Effector memory CD4-positive, alpha-beta T cell (primary cell): ENCODE data around the gene SPTLC1.

Experiments
- DNase-seq, 3 donors: peaks; one replicate each; pipeline ENCODE4 v3.0.0-alpha.2; 2020
- H3K27ac ChIP-seq: 2 replicates; pipeline ENCODE4 v1.7.0; 2013; ENCODE audit warnings: mild to moderate bottlenecking, low read length, moderate library complexity; ENCODE audit not compliant: insufficient read depth, poor library complexity, severe bottlenecking
- H3K27me3 ChIP-seq: replicated peaks from 2 replicates; pipeline ENCODE4 v1.7.0; 2013; ENCODE audit warnings: mild to moderate bottlenecking, low read length; ENCODE audit not compliant: insufficient read depth, control insufficient read depth, poor library complexity, severe bottlenecking
- H3K36me3 ChIP-seq: 2 replicates; pipeline ENCODE4 v1.7.0; 2013; ENCODE audit warnings: mild to moderate bottlenecking, low read length, moderate library complexity; ENCODE audit not compliant: control insufficient read depth, insufficient read depth
- H3K4me1 ChIP-seq: 2 replicates; pipeline ENCODE4 v1.7.0; 2013; ENCODE audit warnings: low read length, mild to moderate bottlenecking; ENCODE audit not compliant: control insufficient read depth, insufficient read depth, poor library complexity, severe bottlenecking
- H3K4me3 ChIP-seq: 2 replicates; pipeline ENCODE4 v1.7.0; 2013; ENCODE audit warnings: low read length, low read depth, mild to moderate bottlenecking; ENCODE audit not compliant: insufficient read depth, poor library complexity, severe bottlenecking
- H3K9me3 ChIP-seq: 2 replicates; pipeline ENCODE4 v1.7.0; 2013; ENCODE audit warnings: mild to moderate bottlenecking, low read length, moderate library complexity; ENCODE audit not compliant: control insufficient read depth

Gene SPTLC1

DNA sequence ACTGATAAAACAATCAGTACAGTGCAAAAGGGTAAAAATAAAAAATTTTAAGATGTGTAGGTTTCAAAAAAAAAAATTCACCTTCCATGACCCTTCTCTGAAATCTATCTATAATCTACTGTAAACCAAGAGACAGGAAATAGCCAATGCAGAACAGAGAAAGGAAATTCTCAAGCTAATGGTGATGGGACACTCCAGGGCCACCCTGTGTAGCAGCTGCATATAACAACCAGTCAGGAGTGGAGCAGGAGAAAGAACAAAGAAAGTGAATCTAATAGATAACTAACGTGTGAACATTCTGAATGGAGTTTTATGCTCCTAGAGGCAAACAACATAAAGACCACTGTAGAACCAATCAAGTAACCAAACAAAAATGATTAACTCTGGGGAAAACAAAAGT lies 16.6 kb downstream of the SPTLC1 start:
- H3K36me3 ChIP-seq, result no peaks in the 10 kb centered on the region
- no peaks in the 10 kb centered on the region for H3K9me3 ChIP-seq
- H3K27ac ChIP-seq, result no peak overlapping the region
- no peak overlapping the region for H3K4me3 ChIP-seq
- no peaks in the 10 kb centered on the region for H3K4me1 ChIP-seq
- H3K27me3 ChIP-seq, result no peaks in the 10 kb centered on the region
- DNase-seq, result no peak

DNA sequence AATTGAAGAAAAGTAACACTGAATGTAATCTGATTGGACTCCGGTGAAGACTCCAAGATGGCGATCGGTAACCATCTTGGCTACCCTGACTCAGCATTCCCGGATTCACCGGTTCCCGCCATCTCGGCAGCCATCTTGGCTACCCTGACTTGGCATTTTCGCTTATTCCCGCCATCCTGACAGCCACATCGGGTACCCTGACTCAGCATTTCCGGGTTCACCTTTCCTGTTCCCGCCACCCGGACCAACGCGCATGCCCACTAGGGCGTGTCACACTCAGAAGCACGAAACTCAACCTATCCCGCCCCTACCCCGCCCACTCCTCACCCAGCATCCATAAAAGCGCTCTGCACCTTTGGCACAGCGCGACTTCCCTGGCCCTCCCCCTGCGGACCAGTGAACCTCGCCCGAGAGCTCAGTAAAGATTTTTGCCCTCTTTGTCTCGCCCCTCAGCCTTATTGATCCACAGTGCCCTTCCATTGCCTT lies 17.2 kb downstream of the SPTLC1 start:
- H3K4me3 ChIP-seq, result no peak overlapping the region
- peak; percentile 4 to 63 (median 26) for DNase-seq
- H3K36me3 ChIP-seq, result no peaks in the 10 kb centered on the region
- no peaks in the 10 kb centered on the region for H3K27me3 ChIP-seq
- H3K27ac ChIP-seq, result no peak overlapping the region
- H3K9me3 ChIP-seq, result no peaks in the 10 kb centered on the region
- H3K4me1 ChIP-seq, result no peaks in the 10 kb centered on the region

DNA sequence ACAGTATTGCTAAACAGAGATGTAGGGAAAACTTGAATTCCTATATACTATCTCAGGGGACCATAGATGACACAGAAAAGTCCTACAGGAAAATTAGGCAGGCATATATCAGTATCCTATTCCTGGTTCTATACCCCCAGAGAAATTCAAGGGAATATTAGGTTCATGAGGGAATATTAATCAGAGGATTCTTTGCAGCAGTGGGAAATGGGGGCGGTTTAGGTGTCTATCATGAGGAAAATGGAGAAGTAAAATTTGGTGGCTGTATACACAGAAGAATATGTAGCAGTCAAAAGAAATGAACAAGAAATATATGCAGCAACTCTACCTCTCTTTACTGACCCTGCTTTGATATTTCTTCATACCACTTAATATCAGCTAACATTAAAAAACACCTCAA lies 20.0 kb downstream of the SPTLC1 start:
- Histone ChIP-seq H3K27ac (no peak overlapping the region), H3K4me1 (no peaks in the 10 kb centered on the region), H3K9me3 (no peaks in the 10 kb centered on the region), H3K36me3 (no peaks in the 10 kb centered on the region), H3K4me3 (no peak overlapping the region), H3K27me3 (no peaks in the 10 kb centered on the region)
- DNase-seq, result no peak

DNA sequence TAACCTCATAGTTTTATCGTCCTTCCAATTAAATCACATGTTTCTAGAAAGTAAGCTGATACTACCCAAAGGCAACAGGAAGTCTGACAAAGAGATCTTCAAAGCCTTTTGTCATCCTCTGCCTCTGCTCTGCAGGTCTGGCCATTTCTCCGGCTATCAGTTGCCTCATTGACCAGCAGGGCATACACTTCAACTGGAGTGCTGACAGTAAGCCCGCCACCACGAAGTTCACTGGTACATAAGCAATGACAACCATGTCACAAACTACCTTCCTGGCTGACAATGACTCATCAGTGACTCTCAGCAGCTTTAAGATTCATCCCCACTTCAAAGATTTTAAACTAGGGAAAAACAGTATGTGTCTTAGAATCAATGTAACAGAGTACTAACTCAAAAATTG lies 20.6 kb downstream of the SPTLC1 start:
- Histone ChIP-seq H3K9me3 (no peaks in the 10 kb centered on the region), H3K4me3 (no peak overlapping the region), H3K4me1 (no peaks in the 10 kb centered on the region), H3K27me3 (no peaks in the 10 kb centered on the region), H3K36me3 (no peaks in the 10 kb centered on the region), H3K27ac (no peak overlapping the region)
- DNase-seq, result no peak

DNA sequence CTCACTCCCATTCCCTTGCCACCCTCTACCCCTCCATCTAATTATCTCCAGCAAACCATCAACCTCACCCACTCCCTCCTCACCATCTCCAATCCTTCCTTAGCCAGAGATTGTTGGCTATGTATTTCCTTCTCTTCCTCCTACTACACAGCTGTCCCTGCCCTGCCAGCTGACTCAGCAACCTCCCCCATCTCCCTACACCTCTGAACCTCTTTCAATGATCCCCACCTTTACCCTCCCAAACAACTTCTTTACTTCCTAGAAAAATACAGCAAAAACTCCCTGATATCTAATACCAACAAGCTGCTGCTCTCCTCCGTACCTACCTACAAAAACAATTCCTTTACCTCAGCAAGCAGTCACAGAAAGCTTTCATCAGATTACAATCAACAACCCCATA lies 37.3 kb downstream of the SPTLC1 start:
- Histone ChIP-seq H3K27me3 (no peaks in the 10 kb centered on the region), H3K36me3 (peaks cover 29% of the 10 kb centered on the region), H3K9me3 (no peaks in the 10 kb centered on the region), H3K4me1 (no peaks in the 10 kb centered on the region), H3K4me3 (no peak overlapping the region), H3K27ac (no peak overlapping the region)
- no peak for DNase-seq

DNA sequence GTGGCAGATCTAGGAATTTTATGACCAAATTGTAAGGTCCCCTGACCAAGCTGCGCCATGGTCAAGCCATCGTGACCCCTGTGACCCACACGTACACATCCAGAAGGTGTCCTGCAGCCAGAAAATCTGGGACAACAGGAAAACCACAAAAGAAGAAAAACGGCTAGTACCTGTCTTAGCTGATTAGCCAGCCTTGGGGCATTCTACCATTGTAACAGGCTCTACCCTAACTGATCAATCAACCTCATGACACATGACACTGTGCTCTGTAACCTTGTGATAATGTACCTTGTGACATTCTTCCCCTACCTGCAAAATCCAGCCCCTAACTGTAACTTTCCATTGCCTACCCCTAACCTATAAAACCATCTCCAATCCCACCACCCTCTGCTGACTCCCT lies 43.6 kb downstream of the SPTLC1 start:
- peaks cover 29% of the 10 kb centered on the region for H3K36me3 ChIP-seq
- no peak overlapping the region for H3K27ac ChIP-seq
- DNase-seq, result no peak
- H3K4me1 ChIP-seq, result no peaks in the 10 kb centered on the region
- H3K4me3 ChIP-seq, result no peak overlapping the region
- H3K27me3 ChIP-seq, result no peaks in the 10 kb centered on the region
- H3K9me3 ChIP-seq, result no peaks in the 10 kb centered on the region

DNA sequence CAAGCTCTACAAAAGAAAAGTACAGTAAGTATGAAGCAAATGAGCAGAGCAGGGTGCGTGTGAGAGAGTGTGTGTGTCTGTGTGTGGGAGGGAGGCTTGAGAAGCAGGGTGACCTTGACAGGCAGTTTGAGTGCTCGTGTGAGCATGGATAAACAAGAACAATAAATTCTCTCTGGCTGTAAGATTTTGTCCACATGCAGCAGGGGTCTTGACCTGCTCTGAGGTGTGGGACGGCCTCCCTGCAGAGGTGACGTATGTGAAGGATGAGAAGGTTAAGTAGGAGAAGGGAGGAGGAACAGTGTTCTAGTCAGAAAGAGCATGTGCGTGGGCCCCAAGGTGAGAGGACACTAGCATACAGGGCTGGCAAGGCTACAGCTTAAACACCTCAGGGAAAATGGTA lies 49.0 kb downstream of the SPTLC1 start:
- peaks cover 44% of the 10 kb centered on the region for H3K36me3 ChIP-seq
- H3K4me1 ChIP-seq, result no peaks in the 10 kb centered on the region
- H3K4me3 ChIP-seq, result no peak overlapping the region
- H3K9me3 ChIP-seq, result peaks cover 11% of the 10 kb centered on the region
- H3K27ac ChIP-seq, result no peak overlapping the region
- no peaks in the 10 kb centered on the region for H3K27me3 ChIP-seq
- no peak for DNase-seq

DNA sequence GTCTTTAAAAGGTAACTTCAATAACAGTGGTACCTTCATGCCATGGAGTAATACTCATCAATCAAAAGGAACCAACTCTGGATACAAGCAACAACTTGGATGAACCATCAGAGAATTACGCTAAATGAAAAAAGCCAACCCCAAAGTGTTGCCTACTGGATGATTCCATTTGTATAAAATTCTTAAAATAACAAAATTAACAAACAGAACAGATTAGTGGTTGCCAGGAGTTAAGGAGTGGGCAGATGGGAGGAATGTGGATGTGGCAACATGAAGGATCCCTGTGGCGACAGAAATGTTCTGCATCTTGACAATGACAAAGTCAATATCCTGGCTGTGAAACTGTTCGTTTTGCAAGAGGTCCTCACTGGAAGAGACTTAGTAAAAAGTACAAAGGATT lies 50.5 kb downstream of the SPTLC1 start:
- Histone ChIP-seq H3K4me1 (peaks cover 3% of the 10 kb centered on the region), H3K27ac (no peak overlapping the region), H3K27me3 (no peaks in the 10 kb centered on the region), H3K9me3 (peaks cover 14% of the 10 kb centered on the region), H3K36me3 (peaks cover 48% of the 10 kb centered on the region), H3K4me3 (no peak overlapping the region)
- DNase-seq, result no peak

DNA sequence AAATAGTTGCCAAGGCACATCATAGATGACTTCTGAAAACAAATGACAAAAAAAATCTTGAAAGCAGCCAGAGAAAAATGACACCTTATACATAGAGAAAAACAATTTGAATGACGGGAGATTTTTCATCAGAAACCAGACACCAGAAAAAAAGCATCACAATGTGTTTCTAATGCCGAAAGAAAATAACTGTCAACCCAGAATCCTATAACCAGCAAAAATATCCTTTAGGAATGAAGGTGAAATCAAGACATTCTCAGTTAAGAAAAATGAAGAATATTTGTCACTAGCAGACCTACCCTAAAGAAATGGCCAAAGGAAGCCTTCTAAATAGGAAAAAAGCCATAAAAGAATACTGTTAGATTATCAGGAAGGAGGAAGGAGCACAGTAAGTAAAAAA lies 54.0 kb downstream of the SPTLC1 start:
- Histone ChIP-seq H3K27ac (no peak overlapping the region), H3K36me3 (peaks cover 53% of the 10 kb centered on the region), H3K27me3 (no peaks in the 10 kb centered on the region), H3K4me3 (no peak overlapping the region), H3K4me1 (peaks cover 3% of the 10 kb centered on the region), H3K9me3 (peaks cover 14% of the 10 kb centered on the region)
- DNase-seq, result no peak

DNA sequence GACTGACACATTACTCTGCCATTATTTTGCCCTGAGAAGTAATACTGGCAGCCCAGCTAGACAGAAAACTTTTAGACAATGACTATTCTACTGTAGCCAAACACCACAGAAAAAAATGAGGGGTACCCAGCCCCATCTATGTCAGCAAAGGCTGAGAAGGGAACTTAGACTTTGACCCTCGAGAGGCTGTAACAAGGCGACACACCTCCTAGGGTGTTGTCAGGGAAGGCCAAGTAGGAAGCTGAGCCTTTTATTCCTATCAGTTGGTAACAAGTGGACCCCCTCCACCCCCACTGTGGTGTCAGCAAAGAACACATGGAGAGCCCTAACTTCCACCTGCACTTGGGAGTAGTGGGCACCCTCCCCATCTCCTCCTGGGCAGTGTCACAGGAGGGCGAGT lies 55.6 kb downstream of the SPTLC1 start:
- peaks cover 55% of the 10 kb centered on the region for H3K36me3 ChIP-seq
- H3K27ac ChIP-seq, result no peak overlapping the region
- H3K27me3 ChIP-seq, result no peaks in the 10 kb centered on the region
- H3K4me3 ChIP-seq, result no peak overlapping the region
- peaks cover 3% of the 10 kb centered on the region for H3K4me1 ChIP-seq
- peaks cover 14% of the 10 kb centered on the region for H3K9me3 ChIP-seq
- DNase-seq, result no peak
